HepG2 (cell line): Measurements from ENCODE around the gene CIBAR2. TPM values are rescaled to one million over a fixed set of nuclear protein-coding genes. Genes with fewer than 3 reads are reported as not detected.
A peak's percentile ranks its signal among the peaks of the same experiment; 100 is the strongest.

Experiments used
- ATAC-seq: fragments of 200-7000 bp; cut with Tn5 transposase; 3 replicates; pipeline ENCODE4 v1.9.1; 2020; ENCODE audit warnings: mild to moderate bottlenecking, moderate library complexity
- BruUV-seq: library from RNA; stranded (reverse); fragments of 400-500 nt; replicated peaks from 2 replicates; lab custom pipeline; 2021; lab: Mats Ljungman, UMichigan
- CTCF ChIA-PET: fragments of 300-600 bp; formaldehyde crosslinking; extraction: SDS; loops from one replicate; lab custom pipeline; 2021; ENCODE audit warnings: low total read pairs, inconsistent platforms, low intra/inter-chr PET ratio; lab: Yijun Ruan, JAX
- POLR2A ChIA-PET: fragments of 350-600 bp; sonication (Branson Sonifier 250); formaldehyde crosslinking; loops from one replicate; lab custom pipeline; 2020; ENCODE audit warnings: antibody characterized with exemption, inconsistent platforms; lab: Yijun Ruan, JAX
- DNase-seq: peaks from one replicate; pipeline ENCODE4 v3.0.0-alpha.2; 2015; ENCODE audit warnings: low spot score
- FAIRE-seq: peaks from 3 replicates; lab custom pipeline; 2011; peaks lifted over from hg19 to GRCh38; lab: Jason Lieb, UNC
- H2AFZ ChIP-seq: one replicate; pipeline ENCODE4 v1.6.1; 2011; ENCODE audit warnings: low read length, inconsistent platforms
- H3K27ac ChIP-seq: fragments of 300-600 bp; 3 replicates; pipeline ENCODE4 v1.8.0; 2011; ENCODE audit warnings: mixed run types, mild to moderate bottlenecking, mixed read lengths, low read length, inconsistent platforms; ENCODE audit not compliant: insufficient read depth; ENCODE audit errors: extremely low read length
- H3K27me3 ChIP-seq, 2 experiments: fragments of 200-600 bp in 1 of 2; 2 replicates in 1 of 2; 3 replicates in 1 of 2; pipeline versions ENCODE4 v1.6.0 to v1.8.0; 2011; ENCODE audit warnings: low read length in 2 of 2, mild to moderate bottlenecking in 2 of 2, moderate library complexity in 2 of 2, inconsistent platforms in 1 of 2; ENCODE audit not compliant: insufficient read depth in 2 of 2, control insufficient read depth in 1 of 2
- H3K36me3 ChIP-seq, 2 experiments: fragments of 200-600 bp in 1 of 2; replicated peaks in 1 of 2; 2 replicates in 1 of 2; 3 replicates in 1 of 2; pipeline versions ENCODE4 v1.5.1 to v1.8.0; 2011; ENCODE audit warnings: low read length in 2 of 2, inconsistent platforms in 1 of 2; ENCODE audit not compliant: insufficient read depth in 2 of 2, control insufficient read depth in 1 of 2
- H3K4me1 ChIP-seq: 2 replicates; pipeline ENCODE4 v1.5.1; 2012; ENCODE audit warnings: low read length, inconsistent platforms; ENCODE audit not compliant: insufficient read depth
- H3K4me2 ChIP-seq: 2 replicates; pipeline ENCODE4 v1.6.0; 2011; ENCODE audit warnings: low read depth, low read length, inconsistent platforms
- H3K4me3 ChIP-seq, 3 experiments: fragments of 200-600 bp in 1 of 3; sonication (generic), shearing (Covaris generic) in 1 of 3; replicated peaks in 1 of 3; 2 replicates each; pipeline ENCODE4 v1.5.1; 2011 to 2016; ENCODE audit warnings: low read length in 3 of 3, inconsistent platforms in 2 of 3, low read depth in 2 of 3, mild to moderate bottlenecking in 2 of 3, control low read depth in 1 of 3, mixed read lengths in 1 of 3; ENCODE audit not compliant: insufficient read depth in 1 of 3
- H3K79me2 ChIP-seq: one replicate; pipeline ENCODE4 v1.6.1; 2011; ENCODE audit warnings: low read length, inconsistent platforms; ENCODE audit not compliant: insufficient read depth
- H3K9ac ChIP-seq: 2 replicates; pipeline ENCODE4 v1.6.0; 2011; ENCODE audit warnings: mild to moderate bottlenecking, low read depth, low read length, inconsistent platforms; ENCODE audit not compliant: insufficient read depth
- H3K9me3 ChIP-seq: 2 replicates; pipeline ENCODE4 v1.5.1; 2012; ENCODE audit warnings: mild to moderate bottlenecking, low read length
- H4K20me1 ChIP-seq: 2 replicates; pipeline ENCODE4 v1.6.0; 2011; ENCODE audit warnings: inconsistent platforms, mild to moderate bottlenecking, low read length, moderate library complexity; ENCODE audit not compliant: insufficient read depth
- WGBS: methylation state at CpG from one replicate; pipeline ENCODE4 v1.1.6; 2017; ENCODE audit warnings: low lambda C conversion rate; 5-methylcytosine and 5-hydroxymethylcytosine counted together
- in situ Hi-C: cut with HindIII; loops from 2 replicates; pipeline ENCODE4 v1.10.0; 2017; ENCODE audit warnings: low pct_unique_long_range_greater_than_20kb; ENCODE audit not compliant: extremely low pct_ligation_motif_present
- intact Hi-C: fragments of 100-400 bp; cut with micrococcal nuclease; formaldehyde crosslinking; loops from one replicate; pipeline ENCODE4 v1.10.0; 2022; ENCODE audit not compliant: unreplicated experiment
- polyA plus RNA-seq, 8 experiments: library from polyadenylated mRNA; depleted of rRNA in 3 of 8; stranded (reverse) in 7 of 8; unstranded in 1 of 8; fragments of >200 nt; fragmentation: Illumina TruSeq in 4 of 8; extraction: Trizol in 4 of 8; gene quantifications; 2 replicates each; pipeline versions ENCODE4 v1.2.1 to v1.2.3, GENCODE V29; 2011 to 2016; ENCODE audit warnings: low read depth in 4 of 8, missing spikeins in 1 of 8, mixed read lengths in 1 of 8; ENCODE audit not compliant: insufficient read depth in 1 of 8
- total RNA-seq, 5 experiments: library from RNA; depleted of rRNA; stranded (reverse); fragments of >200 nt; fragmentation: Illumina TruSeq; extraction: Trizol; gene quantifications; 2 replicates each; pipeline ENCODE4 v1.2.3, GENCODE V29; 2016; ENCODE audit warnings: low read depth in 1 of 5
- TF ChIP-seq, protein P1 (sequence below): sonication (generic); formaldehyde crosslinking; IDR thresholded peaks from 2 replicates; pipeline ENCODE4 v1.5.0; 2020; ENCODE audit warnings: missing genetic modification reagents, mild to moderate bottlenecking, borderline replicate concordance
- TF ChIP-seq, protein P2 (sequence below): sonication (generic); formaldehyde crosslinking; IDR thresholded peaks from 2 replicates; pipeline ENCODE4 v1.4.0; 2020; ENCODE audit warnings: mild to moderate bottlenecking, missing genetic modification reagents

Gene CIBAR2
- total and polyA plus RNA-seq, 2 of the 13 experiments (the other 11 are each of a cell fraction or from before 2014, with no cell fraction given) = not detected

DNA sequence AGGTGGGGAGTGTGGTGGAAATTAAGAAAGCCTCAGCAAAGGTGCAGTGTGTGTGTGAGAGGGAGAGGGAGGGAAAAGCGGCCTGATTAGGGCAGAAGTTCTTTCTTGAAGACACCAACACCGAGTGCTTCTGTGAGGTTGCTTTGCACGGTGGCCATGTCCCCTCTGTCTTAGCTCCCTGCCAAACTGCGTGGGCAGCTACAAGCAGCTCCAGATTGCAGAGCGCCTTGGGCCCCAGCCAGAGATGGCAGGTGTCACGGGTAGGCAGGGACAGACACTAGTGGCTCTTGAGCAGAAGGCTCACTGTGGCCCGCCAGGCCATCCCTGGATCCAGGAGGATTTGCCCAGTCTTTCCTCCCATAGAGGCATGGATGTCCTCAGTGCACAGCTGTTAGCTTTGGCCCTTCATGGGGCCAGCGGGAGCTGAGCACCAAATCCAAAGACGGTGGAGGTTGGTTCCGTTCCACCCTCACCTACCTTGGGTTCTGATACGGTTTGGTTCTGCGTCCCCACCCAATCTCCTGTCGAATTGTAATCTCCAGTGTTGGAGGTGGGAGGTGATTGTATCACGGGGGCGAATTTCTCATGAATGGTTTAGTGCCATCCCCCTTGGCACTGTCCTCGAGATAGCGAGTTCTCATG lies 63.2 kb downstream of the CIBAR2 start:
- H3K9ac ChIP-seq = no peak overlapping the region
- no peaks in the 10 kb centered on the region for H4K20me1 ChIP-seq
- H3K27ac ChIP-seq = no peak overlapping the region
- no peak overlapping the region for H2AFZ ChIP-seq
- no peak for DNase-seq
- H3K4me1 ChIP-seq = peaks cover 14% of the 10 kb centered on the region
- no peaks in the 10 kb centered on the region for H3K9me3 ChIP-seq
- FAIRE-seq = no peak
- no peak overlapping the region for H3K4me2 ChIP-seq
- TF ChIP-seq, protein P1, sequence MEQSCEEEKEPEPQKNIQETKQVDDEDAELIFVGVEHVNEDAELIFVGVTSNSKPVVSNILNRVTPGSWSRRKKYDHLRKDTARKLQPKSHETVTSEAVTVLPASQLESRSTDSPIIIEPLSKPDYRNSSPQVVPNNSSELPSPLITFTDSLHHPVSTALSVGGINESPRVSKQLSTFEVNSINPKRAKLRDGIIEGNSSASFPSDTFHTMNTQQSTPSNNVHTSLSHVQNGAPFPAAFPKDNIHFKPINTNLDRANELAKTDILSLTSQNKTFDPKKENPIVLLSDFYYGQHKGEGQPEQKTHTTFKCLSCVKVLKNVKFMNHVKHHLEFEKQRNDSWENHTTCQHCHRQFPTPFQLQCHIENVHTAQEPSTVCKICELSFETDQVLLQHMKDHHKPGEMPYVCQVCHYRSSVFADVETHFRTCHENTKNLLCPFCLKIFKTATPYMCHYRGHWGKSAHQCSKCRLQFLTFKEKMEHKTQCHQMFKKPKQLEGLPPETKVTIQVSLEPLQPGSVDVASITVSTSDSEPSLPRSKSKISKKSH (CRISPR knock-in tag) = 0 out of 2 replicates have a peak, but pooled peaks have one; percentile 16
- TF ChIP-seq, protein P2, sequence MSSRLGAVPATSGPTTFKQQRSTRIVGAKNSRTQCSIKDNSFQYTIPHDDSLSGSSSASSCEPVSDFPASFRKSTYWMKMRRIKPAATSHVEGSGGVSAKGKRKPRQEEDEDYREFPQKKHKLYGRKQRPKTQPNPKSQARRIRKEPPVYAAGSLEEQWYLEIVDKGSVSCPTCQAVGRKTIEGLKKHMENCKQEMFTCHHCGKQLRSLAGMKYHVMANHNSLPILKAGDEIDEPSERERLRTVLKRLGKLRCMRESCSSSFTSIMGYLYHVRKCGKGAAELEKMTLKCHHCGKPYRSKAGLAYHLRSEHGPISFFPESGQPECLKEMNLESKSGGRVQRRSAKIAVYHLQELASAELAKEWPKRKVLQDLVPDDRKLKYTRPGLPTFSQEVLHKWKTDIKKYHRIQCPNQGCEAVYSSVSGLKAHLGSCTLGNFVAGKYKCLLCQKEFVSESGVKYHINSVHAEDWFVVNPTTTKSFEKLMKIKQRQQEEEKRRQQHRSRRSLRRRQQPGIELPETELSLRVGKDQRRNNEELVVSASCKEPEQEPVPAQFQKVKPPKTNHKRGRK (CRISPR knock-in tag) = no peak
- H3K27me3 ChIP-seq = peaks cover 1 to 48% of the 10 kb centered on the region in 2 experiments; a peak in 3 of 5 replicates
- no peak for ATAC-seq
- H3K79me2 ChIP-seq = no peaks in the 10 kb centered on the region
- no peak overlapping the region for H3K4me3 ChIP-seq
- CTCF ChIA-PET = no interaction called here
- intact Hi-C loops (no loop called here), in situ Hi-C loops (no loop called here)
- POLR2A ChIA-PET = no interaction called here
- H3K36me3 ChIP-seq = no peaks in the 10 kb centered on the region
- BruUV-seq = no TSS peak
- WGBS = 59% methylated on average over 14 of the region's 17 CpGs

Other genes starting within 250 kb of the CIBAR2 start
- 39.6 and 46.8 TPM in 2 replicates for gene ZDHHC7, start 100.9 kb downstream of the CIBAR2 start, total RNA-seq (2016; rRNA removed; fragmentation: Illumina TruSeq; extraction: Trizol)
- gene ZDHHC7, start 100.9 kb downstream of the CIBAR2 start, polyA plus RNA-seq (2011; rRNA removed) = 67.6 and 79.2 TPM in 2 replicates
- gene KIAA0513, start 84.7 kb downstream of the CIBAR2 start, total RNA-seq (2016; rRNA removed; fragmentation: Illumina TruSeq; extraction: Trizol) = 1.5 and 1.8 TPM in 2 replicates
- 1.8 and 2.4 TPM in 2 replicates for gene KIAA0513, start 84.7 kb downstream of the CIBAR2 start, polyA plus RNA-seq (2011; rRNA removed)